ENCODE results near the gene PIAS4. TPM values are rescaled to one million over a fixed set of nuclear protein-coding genes. Genes with fewer than 3 reads are reported as not detected.
A peak's percentile ranks its signal among the peaks of the same experiment; 100 is the strongest.

The PIAS4 gene
- total and polyA plus RNA-seq, 9 of the 15 experiments (the other 6 are each of a cell fraction or from before 2014, with no cell fraction given) = 0.27 to 34.9 (median 14.4) TPM

- TF ChIP-seq PRPF4 (IDR thresholded peaks at IDR 0.05; ENCODE audit: insufficient read depth, low read depth, low read length, poor library complexity, severe bottlenecking) = no peak
- TF ChIP-seq SP1 (CRISPR knock-in tag; IDR thresholded peaks at IDR 0.05) = no peak
- TF ChIP-seq CREBBP (IDR thresholded peaks at IDR 0.05; ENCODE audit: low read depth, low read length) = no peak
- TF ChIP-seq CGGBP1 (CRISPR knock-in tag; IDR thresholded peaks at IDR 0.05) = no peak
- TF ChIP-seq KLF13 (tag; IDR thresholded peaks at IDR 0.05; ENCODE audit: borderline replicate concordance, low read depth) = no peak
- TF ChIP-seq MCM3 (IDR thresholded peaks at IDR 0.05) = no peak
- no peak for TF ChIP-seq PPARD (CRISPR knock-in tag; IDR thresholded peaks at IDR 0.05)
- TF ChIP-seq L3MBTL2 (IDR thresholded peaks at IDR 0.05) = no peak
- TF ChIP-seq ATF3 (IDR thresholded peaks at IDR 0.05) = 0 out of 2 replicates have a peak, but pooled peaks have one; percentile 6
- no peak for TF ChIP-seq ATF3 (CRISPR knock-in tag; conservative IDR thresholded peaks at IDR 0.05)
- no peak for TF ChIP-seq ZNF449 (CRISPR knock-in tag; IDR thresholded peaks at IDR 0.05)
- TF ChIP-seq SNIP1 (IDR thresholded peaks at IDR 0.05; ENCODE audit: low read depth) = no peak
- no peak for TF ChIP-seq HOXB6 (CRISPR knock-in tag; IDR thresholded peaks at IDR 0.05; ENCODE audit: borderline replicate concordance)
- no peak for TF ChIP-seq MYBL2 (IDR thresholded peaks at IDR 0.05; ENCODE audit: low read depth)
- no peak for TF ChIP-seq MYBL2 (CRISPR knock-in tag; IDR thresholded peaks at IDR 0.05; ENCODE audit: borderline replicate concordance)
- TF ChIP-seq RCOR1 (IDR thresholded peaks at IDR 0.05; ENCODE audit: borderline replicate concordance in 1 of 2, low read depth in 2 of 2, low read length in 2 of 2) = no peak
- TF ChIP-seq MNT (conservative IDR thresholded peaks at IDR 0.05) = no peak
- TF ChIP-seq DEAF1 (CRISPR knock-in tag; IDR thresholded peaks at IDR 0.05) = no peak
- no peak for TF ChIP-seq SNAPC5 (CRISPR knock-in tag; IDR thresholded peaks at IDR 0.05)
- TF ChIP-seq MAZ (CRISPR knock-in tag; conservative IDR thresholded peaks at IDR 0.05 in 1 of 2, IDR thresholded peaks at IDR 0.05 in 1 of 2) = no peak
- TF ChIP-seq CEBPB (tag; IDR thresholded peaks at IDR 0.05) = peak; percentile 56; the same call in 1 of the 2 replicates
Observed at GRCh38 chr19:3969435-3970312, 37.9 kb upstream of the PIAS4 start (continued).
